NCI-H1105 (cell line): Measurements from ENCODE around the gene ASPSCR1.

Source experiments
- DNase-seq: peaks from one replicate; lab custom pipeline; 2025; lab: John Stamatoyannopoulos, UW

The ASPSCR1 gene

DNA sequence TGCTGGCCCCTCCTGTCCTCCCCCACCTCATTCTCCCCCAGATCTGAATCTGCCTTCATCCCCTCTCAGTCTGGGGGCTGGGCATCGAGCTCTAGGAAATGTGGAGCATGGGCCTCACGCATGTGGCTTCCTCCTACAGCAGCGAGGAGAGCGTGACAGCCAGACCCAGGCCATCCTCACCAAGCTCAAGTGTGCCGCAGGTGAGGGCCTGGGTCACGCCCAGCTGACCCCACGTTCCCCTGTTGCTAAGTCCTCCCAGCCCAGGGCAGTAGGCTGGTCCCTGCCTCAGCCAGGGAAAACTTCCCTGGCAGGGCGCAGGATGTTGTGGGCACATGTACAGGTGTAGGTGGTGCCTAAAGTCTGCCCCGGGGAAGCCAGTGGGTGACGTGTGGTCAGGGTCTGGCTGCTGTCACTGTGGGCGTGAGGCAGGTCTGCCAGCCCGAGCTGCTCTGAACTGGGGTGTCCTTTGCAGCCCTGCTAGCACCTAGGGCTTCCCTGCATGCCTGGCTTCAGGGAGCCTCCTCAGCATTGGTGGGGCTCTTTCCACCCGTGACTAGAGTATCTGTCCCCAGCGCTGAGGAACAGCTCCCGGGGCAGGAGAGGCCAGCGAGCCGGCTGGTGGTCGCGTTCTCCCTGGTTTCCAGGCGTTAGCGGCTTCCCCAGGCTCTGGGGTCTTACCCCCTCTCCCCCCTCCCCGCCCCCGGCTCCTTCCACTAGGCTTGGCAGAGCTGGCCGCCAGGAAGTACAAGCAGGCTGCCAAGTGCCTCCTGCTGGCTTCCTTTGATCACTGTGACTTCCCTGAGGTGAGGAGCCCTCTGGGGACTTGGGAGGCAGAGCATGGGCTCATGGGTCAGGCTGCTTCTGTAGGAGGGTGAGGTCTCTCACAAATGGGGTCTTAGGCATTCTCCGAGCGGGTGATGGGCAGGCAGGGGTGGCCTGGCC, 77.9 kb downstream of the ASPSCR1 start:
- no peak for DNase-seq

DNA sequence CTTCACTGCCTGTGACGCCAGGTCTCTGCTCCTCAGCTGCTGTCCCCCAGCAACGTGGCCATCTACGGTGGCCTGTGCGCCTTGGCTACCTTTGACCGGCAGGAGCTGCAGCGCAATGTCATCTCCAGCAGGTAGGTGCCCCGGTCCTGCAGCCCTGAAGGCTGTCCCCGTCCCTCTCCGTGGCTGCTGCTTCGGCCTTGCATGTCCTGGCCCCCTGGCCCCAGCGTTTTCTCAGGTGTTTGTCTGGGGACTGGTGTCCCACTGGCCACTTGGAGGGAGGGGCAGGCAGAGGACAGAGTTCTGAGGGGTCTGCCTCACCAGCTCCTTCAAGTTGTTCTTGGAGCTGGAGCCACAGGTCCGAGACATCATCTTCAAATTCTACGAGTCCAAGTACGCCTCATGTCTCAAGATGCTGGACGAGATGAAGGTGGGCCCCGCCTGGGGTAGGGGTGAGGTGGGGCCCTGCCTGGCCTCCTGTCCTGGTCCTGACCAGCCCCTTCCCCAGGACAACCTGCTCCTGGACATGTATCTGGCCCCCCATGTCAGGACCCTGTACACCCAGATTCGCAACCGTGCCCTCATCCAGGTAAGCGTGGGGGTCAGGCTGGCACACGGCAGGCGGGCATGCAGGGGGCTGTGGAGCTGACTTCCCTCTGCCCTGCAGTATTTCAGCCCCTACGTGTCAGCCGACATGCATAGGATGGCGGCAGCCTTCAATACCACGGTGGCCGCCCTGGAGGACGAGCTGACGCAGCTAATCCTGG, 78.7 kb downstream of the ASPSCR1 start:
- no peak for DNase-seq

DNA sequence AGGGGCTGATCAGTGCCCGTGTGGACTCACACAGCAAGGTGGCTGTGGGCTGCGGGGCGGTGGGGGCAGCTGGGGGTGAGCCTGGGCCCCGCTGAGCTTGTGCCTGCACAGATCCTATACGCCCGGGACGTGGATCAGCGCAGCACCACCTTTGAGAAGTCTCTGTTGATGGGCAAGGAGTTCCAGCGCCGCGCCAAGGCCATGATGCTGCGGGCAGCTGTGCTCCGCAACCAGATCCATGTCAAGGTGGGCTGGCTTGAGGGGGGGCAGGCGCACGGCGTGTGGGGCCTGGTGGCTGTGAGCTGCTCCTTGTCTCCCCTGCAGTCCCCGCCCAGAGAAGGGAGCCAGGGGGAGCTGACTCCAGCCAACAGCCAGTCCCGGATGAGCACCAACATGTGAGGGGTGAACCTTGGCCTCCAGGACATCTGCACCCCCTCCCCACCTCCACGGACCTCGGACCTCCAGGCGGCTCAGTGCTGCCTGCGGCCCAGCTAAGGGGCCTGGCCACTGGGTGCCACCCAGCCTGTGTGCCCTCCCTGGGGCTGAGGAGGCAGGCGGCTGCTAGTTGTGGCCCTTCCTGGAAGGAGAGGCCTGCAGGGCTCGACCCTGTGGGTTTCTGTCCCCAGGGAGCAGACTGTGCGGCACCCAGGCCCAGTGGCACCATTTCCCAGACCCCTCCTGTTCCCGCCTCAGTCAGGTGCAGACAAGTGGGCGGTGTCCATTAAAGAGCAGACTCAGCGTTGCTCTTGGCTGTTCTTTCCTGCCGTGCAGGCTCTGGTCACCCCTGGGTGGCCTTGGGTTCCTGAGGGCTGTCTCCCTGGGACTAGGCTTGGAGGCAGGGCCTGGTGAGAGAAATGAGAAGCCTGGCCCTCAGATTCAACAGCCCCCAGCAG, 79.5 kb downstream of the ASPSCR1 start:
- DNase-seq, result no peak

DNA sequence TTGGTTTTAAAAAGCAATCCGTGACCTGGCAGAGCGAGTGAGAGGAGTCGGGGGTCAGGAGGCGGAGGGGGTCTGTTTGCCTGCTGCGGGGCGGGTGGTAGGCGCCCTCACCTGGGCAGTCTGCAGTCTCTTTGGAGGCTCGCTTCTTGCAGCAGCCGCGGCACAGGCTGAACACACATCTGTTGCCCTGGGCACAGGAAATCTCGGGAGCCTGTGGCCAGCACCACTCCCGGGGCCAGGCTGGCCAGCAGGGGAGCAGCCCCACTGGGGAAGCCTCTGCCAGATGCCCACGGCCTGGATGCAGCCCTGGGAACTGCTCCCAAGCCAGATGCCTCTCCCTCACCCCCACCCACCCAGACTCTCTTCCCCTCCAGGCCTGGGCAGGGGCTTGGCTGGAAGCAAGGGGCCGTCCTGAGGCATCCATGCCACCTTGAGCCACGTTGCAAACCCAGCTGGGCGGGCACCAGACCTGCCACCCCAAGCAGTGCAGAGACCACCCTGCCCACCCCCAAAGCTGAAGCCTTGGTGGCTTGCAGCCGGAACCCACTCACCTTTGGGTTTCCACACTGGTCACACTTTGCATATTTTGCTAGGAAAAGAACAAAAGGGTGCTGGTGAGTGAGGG, 80.9 kb downstream of the ASPSCR1 start:
- no peak for DNase-seq

DNA sequence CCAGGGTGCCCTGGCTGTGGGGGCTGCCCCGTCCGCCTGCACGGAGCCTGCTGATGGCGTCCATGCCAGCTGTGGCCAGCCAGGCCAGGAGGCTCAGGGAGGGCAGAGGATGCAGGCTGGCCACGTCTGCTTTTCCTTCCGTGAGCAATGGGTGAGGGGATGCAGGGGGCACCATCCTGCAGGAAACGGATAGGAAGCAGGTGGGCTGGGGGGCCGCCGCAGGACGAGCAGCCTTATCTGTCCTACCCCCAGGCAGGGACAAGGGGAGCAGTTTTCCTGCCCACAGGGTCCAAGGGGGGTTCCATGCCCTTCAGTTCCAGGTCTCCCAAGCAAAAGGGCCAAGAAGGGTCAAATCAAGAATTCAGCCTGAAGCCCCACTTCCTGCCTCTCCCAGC, 81.4 kb downstream of the ASPSCR1 start:
- DNase-seq, result no peak

DNA sequence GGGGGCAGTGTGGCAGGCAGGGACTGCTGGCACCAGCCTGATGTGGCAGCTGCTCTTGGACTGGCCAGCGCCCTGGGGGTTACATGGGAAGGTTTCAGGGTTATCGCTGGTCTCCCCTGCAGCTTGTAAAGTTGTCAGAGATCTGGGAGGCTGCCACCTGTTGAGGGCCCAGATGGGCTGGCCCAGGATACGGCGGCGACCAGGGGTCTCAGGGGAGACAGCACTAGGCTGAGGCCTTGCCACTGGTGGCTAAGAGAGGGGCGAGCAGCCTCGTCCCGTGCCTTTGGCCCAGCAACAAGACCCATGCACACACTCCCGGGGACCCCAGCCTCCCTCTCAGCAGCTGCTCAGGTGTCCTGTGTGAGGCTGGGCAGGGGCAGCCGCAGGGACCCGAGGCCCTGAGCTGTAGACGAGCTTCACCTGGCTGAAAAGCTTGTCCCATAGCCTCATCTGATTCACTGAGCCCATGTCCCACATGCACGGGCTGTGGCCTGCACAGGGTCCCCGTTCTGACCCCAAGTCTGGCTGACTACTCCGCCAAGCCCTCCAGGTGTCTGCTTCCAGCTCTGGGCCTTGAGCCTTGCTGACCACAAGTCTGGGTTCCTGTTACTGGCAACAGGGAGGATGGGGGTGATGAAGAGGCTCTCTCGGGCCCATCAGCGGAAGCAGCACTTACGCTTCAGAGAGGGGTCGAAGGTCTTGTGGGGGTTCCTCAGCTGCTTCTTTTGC, 82.0 kb downstream of the ASPSCR1 start:
- DNase-seq, result no peak

DNA sequence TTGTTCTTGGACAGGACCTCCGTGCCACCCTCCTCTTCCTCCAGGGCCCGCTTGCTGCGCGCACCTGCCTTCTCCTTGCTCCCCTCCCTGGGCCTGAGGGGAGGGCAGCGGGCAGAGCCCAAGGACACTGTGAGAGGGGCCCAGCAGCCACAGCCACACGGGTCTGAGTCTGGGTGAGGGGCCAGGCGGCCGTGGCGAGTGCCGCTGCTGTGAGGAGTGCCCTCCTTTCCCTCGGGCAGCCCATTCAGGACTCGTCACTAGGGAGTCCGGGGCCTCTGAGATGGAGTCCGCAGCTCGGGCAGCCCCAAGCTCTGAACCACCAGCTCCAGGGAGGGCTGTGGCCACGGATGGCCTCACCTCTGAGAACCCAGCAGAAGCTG, 82.6 kb downstream of the ASPSCR1 start:
- DNase-seq, result no peak

DNA sequence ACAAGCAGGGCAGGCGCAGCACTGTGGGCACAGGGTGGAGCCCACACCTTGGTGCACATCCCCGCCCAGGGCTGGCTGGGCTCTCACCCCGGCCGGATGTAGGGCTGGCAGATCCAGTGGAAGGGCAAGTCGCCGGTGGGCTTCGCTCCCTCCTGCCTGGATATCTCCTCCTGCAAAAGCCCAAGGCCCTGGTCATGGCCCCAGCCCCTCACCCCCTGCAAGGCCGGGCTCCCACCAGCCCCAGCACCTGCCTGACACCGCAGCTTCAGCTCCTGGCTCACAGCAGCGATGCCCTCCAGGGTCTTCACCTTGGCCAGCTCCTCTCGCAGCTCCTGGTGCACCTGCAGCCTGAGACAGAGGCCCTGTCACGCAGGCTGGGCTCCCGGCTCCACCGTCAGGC, 83.2 kb downstream of the ASPSCR1 start:
- DNase-seq, result no peak

DNA sequence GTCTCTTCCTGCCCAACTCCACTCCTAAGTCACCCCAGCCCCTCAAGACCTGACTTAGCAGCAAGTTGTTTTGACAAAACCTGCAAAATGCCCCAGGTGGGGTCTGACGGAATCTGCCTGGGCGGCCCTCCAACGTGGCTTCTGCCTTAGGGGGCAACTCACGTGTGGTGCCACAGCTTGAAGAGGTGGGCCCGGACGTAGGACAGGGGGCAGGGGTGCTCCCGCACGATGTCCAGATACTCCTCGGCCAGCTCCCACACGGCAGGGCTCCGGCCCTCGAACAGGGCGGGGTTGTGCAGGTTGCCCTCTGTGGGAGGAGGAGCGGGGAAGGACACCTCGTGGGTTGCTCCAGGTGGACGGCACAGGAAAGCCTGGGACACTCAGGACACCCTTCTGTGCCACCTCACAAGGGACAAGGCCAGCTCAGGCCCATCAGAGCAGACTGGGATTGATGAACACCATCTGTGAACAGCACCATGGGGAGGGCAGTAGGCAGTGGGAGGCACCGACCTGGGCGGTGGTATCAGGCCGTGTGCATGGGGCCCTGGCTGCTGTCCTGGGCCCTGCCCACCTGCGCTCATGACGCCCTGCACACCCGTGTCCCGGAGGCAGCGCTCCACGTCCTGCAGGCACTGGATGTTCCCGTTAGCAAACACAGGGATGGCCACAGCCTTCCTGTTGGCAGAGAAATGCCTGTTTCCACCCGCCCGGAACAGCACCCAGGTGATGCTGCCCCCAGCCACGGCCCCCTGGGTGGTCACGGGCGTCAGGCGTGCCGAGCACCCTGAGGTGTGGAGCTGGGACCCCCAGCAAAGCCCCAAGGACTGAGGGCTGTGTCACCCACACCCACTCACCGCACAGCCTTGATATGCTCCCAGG, 83.9 kb downstream of the ASPSCR1 start:
- DNase-seq, result no peak

DNA sequence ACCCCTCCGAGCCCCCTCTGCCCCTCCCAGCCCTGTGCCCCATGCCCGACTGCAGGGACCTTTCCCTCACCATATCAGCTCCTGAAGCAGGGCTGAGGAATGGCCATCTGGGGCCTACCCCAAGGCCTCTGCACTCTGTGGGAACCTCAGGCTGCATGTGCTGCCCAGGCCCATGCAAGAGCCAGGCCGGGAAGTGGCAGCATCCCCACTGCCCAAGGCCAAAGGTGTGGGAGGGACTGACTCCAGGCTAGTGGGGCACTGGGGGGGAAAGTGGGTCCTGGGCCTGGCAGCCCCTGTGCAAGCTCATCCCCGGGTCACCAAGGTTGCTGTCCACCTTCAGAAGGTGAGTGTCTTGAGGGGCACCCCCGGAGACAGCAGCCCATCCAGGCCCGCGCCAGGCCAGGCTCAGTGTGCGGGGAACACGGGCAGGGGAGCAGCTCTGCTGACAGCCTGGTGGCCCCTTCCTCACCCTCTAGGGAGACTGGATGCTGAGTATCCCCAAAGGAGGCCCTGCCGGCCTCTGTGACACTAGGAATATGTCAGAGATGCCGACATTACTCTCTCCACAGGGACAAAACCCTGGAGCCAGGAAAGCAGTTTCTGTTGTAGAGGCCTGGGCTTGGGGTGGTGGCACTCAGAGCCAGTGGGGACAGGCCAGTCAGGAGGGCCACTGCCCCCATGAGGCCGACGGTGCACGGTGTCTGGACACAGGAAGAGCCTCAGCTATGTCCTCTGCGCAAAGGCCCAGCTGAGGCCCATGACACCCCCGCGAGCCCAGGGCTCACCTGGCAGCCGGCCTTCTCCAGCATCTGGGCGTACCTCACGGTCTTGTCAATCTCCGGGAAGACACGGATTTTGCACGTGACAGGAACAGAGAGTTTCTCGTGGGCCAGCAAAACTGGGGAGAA, 84.9 kb downstream of the ASPSCR1 start:
- no peak for DNase-seq

DNA sequence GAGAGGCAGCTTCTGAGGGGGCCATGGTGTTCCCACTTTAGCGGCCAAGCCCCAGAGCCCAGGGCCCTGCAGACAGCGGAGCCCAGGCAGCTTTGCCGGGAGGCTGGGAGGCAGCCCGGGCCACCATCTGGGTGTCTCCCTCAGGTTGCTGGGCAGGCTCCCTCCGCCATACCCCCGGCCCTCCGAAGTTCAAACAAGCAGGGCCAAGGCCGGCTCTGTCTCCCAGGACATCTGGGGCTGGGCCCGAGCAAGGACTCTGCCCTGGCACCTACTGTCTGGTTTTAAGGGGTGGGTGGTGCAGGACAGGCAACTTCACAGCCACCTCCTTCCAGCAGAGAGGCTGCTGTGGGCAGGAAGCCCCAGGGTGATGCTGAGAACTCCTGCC, 85.5 kb downstream of the ASPSCR1 start:
- no peak for DNase-seq

DNA sequence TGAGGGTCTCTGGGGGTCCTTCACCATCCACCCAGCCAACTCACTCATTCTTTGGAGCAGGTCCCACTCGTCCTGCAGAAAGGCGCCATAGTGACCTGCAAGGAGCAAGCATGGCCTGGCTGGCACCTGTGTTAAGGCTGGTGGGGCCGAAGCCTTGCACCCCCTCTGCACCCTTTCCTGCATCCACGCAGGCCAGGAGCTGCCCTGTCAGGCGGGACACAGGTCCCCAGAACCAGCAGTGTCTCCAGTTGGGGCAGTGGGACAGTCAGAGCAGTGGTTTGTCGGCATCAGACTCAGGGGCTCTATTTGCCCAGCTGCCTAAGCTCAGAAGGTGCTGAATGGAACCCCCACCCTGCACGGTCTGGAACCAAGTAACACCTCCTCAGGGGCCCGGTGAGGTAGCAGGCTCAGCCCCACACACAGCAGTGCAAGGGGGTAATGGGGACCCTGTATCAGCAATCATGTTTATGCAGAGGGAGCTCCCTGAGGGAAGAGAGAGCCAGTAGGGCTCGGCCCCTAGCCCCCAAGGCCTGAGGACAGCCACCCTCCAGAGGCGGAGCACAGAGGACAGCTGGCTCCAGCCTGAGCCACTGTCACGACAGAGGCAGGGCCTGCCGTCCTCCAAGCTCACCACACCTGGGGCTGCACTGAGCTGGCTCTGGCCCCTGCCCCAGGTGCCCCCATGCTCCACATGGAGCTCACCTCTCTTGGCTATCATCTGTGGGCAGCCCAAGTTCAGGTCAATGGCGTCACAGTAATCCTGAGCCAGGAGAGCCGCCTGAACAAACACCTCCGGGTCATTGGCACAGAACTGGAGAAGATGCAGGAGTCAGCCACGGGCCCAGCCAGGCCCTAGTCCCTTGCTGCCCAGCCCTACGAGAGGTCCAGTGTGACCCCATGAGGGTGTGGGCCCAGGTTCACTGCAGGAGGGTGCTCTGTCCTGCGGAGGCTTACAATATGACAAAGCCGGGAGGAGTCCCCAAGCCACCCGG, 86.3 kb downstream of the ASPSCR1 start:
- DNase-seq, result no peak

DNA sequence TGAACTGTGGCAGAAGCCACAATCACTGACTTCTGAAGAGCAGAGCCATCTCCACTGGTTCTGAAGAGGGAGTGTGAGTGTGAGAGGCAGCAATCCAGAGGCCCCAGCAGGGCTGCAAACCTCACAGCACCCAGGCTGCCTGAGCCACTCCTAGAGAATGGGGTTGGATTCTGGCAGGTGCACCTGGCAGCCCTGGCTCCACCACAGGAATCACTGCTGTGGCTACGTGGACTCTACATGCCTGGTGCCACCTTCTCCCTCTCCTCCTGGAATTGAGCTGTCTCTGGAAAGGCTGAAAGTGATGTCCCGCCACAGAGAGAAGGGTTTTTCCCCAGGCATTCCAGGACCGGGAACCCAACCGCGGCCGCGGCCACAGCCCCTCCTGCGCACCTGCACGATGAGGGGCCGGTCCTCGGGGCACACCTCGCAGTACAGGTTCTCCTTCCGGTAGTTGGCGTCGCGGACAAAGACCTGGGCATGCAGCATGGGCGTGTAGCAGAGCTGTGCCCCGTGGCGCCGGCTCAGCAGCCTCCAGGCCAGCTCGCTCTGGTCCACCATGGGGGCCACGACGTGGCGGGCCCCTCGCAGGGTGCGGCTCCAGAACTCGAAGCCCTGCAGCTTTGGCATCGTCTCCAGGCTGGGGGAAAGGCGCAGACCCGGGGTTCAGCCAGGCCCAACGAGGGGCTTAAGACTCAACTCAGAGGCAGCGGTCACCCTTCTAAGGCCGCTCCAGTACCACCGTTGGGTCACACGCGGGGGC, 87.2 kb downstream of the ASPSCR1 start:
- no peak for DNase-seq

DNA sequence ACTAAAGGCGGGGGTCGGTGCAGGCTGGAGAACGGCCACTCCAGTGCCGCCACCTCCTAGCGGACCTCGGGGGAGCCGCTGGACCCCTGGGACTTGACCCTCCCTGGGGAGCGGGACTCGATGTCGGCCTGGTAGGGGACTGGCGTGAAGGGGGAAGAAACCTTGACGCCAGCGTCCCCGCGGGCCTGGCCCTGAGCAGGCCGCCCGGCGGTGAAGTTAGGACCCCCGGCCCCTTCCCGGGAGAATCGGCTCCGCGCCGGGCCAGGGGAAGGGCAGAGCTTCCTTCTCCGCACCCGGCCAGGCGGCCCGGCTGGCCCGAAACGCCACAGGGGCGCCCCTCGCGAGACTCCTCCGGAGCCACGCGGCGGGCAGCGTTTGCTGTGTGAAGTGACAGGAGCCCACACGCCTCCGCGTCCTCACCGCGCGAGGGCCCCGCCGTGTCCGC, 87.8 kb downstream of the ASPSCR1 start:
- no peak for DNase-seq

DNA sequence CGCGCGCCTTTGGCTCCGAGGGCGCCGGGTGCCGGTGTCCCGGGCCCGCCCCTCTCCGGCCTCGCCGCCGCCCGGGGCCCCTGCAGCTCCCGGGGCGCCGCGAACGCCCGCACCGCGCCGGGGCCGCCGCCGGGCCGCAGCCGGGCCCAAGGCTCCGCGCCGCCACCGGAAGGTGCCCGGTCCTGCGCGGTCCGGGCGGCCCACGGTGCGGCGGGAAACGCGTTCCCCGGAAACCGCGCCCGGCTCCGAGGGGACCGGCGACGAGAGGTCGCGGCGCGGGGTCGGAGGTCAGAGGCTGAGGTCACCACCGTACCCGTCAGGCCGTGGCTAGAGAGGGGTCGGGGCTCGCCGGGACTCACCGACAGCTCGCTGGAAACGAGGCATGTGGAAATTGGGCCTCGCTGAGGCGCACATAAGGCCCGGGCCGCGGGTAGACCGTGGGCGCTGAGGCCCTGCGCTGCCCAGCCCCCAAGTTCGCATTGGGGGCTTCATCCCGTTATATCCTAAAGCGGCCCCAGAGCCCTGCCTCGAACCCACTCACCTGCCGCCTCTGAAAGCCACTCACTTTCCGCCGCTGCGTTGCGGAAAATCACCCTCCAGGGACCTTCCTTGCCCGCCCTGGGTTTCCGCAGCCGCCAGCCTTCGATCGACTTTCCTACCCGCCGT, 88.3 kb downstream of the ASPSCR1 start, which contains the start of gene DUS1L:
Gene DUS1L (minus strand): TSS at position 167 of the 666 bp plus-strand sequence. CDS start 745 bp downstream, outside the sequence.
- no peak for DNase-seq
